Glutamatergic neuron (in vitro differentiated cells): Measurements from ENCODE around the gene NRF1. TPM values are rescaled to one million over a fixed set of nuclear protein-coding genes. Genes with fewer than 3 reads are reported as not detected.

Experiments
- DNase-seq: peaks from one replicate; pipeline ENCODE4 v3.0.0; 2022
- H3K27ac Mint-ChIP-seq: one replicate; pipeline ENCODE4 v1.8.0; 2020; ENCODE audit warnings: mild to moderate bottlenecking, mixed read lengths, inconsistent platforms; ENCODE audit not compliant: unreplicated experiment
- H3K27me3 Mint-ChIP-seq: one replicate; pipeline ENCODE4 v1.8.0; 2020; ENCODE audit warnings: mild to moderate bottlenecking, moderate library complexity, mixed read lengths, inconsistent platforms; ENCODE audit not compliant: unreplicated experiment
- H3K36me3 Mint-ChIP-seq: one replicate; pipeline ENCODE4 v1.8.0; 2020; ENCODE audit warnings: mild to moderate bottlenecking, mixed read lengths, inconsistent platforms; ENCODE audit not compliant: unreplicated experiment
- H3K4me1 Mint-ChIP-seq: one replicate; pipeline ENCODE4 v1.8.0; 2020; ENCODE audit warnings: mild to moderate bottlenecking, low read depth, mixed read lengths, inconsistent platforms; ENCODE audit not compliant: unreplicated experiment
- H3K4me3 Mint-ChIP-seq: one replicate; pipeline ENCODE4 v1.8.0; 2020; ENCODE audit warnings: mild to moderate bottlenecking, mixed read lengths, inconsistent platforms; ENCODE audit not compliant: unreplicated experiment
- H3K9me3 Mint-ChIP-seq: one replicate; pipeline ENCODE4 v1.8.0; 2020; ENCODE audit warnings: mild to moderate bottlenecking, moderate library complexity, mixed read lengths, inconsistent platforms; ENCODE audit not compliant: unreplicated experiment
- total RNA-seq: library from RNA; stranded (reverse); fragmentation: NEBNext Ultra II Directional; extraction: Animal tissue kit (Norgen Biotek cat#: 25700); gene quantifications from one replicate; pipeline ENCODE4 v1.2.1, GENCODE V29; 2021; ENCODE audit not compliant: unreplicated experiment
- TF ChIP-seq, protein P1 (sequence below): fragments of 200-600 bp; sonication (generic); IDR thresholded peaks from one replicate; pipeline ENCODE4 v1.5.0; 2021; ENCODE audit not compliant: partially characterized antibody, unreplicated experiment

NRF1 gene
- total RNA-seq, 1 donor from 2014 or later, result 16.4 TPM

DNA sequence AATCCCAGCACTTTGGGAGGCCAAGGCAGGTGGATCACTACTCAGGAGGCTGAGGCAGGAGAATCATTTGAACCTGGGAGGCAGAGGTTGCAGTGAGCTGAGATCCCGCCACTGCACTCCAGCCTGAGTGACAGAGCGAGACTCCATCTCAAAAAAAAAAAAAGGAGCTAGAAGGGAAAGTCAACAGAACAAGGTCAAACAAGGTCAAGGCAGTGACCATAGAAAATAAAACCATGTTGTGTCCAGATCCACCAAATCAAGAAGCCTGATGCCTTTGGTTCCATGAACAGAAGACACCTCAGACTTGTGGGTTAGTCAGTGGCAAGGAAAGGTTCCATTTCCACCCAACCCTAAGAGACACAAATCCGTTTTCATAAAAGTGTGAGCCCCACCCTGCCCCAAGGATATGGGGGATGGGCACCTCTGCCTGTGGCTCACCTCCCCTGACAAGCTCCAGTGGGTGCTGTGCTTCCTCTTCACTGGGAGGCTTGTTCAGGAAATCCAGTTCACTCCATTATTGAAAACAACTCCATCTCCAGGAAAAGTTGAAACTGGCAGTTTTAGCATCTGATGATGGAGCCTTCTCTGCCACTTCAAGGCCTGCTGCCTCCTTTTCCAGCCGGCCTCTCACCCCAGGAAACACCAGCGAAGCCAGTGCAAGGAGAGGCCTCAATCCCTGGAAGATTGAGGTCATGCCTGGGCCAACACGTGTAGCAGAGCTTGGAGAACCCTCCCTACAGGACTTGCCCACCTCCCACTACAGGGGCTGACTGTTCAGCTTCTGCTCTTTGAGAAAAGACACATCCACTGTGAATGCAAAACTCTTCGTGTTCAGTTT lies 152.9 kb downstream of the NRF1 start:
- Mint-ChIP-seq H3K4me1 (peaks cover 20% of the 10 kb centered on the region), H3K27me3 (peaks cover 27% of the 10 kb centered on the region)

DNA sequence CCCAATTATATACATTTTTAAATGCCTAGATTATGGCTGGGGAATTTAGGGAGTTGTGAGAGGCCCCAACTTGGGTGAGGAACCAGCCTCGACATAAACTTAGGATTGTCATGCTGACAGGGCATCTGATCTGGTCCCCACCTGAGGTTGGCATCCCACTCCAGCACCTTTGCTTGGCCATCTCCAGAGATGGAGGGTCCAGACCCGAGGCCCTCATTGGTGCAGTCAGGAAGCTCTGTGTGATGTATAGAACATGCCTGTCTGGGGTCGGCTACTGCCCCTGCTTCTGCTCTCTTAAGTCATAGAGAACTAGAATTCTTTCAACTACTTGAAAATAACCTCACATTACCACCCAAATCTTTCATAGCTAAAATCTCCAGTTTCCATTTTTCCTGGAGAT lies 153.8 kb downstream of the NRF1 start:
- no peak overlapping the region for H3K4me3 Mint-ChIP-seq
- no peak overlapping the region for H3K27ac Mint-ChIP-seq
- no peak for DNase-seq
- H3K4me1 Mint-ChIP-seq, result peaks cover 25% of the 10 kb centered on the region
- TF ChIP-seq, protein P1, sequence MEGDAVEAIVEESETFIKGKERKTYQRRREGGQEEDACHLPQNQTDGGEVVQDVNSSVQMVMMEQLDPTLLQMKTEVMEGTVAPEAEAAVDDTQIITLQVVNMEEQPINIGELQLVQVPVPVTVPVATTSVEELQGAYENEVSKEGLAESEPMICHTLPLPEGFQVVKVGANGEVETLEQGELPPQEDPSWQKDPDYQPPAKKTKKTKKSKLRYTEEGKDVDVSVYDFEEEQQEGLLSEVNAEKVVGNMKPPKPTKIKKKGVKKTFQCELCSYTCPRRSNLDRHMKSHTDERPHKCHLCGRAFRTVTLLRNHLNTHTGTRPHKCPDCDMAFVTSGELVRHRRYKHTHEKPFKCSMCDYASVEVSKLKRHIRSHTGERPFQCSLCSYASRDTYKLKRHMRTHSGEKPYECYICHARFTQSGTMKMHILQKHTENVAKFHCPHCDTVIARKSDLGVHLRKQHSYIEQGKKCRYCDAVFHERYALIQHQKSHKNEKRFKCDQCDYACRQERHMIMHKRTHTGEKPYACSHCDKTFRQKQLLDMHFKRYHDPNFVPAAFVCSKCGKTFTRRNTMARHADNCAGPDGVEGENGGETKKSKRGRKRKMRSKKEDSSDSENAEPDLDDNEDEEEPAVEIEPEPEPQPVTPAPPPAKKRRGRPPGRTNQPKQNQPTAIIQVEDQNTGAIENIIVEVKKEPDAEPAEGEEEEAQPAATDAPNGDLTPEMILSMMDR, result no peak
- H3K27me3 Mint-ChIP-seq, result peaks cover 27% of the 10 kb centered on the region
- peaks cover 12% of the 10 kb centered on the region for H3K36me3 Mint-ChIP-seq
- H3K9me3 Mint-ChIP-seq, result peaks cover 31% of the 10 kb centered on the region

More for the DNA sequence above, 152.9 kb downstream of the NRF1 start:
- no peak for DNase-seq
- Mint-ChIP-seq H3K27ac (no peak overlapping the region), H3K4me3 (no peak overlapping the region), H3K9me3 (peaks cover 30% of the 10 kb centered on the region), H3K36me3 (peaks cover 12% of the 10 kb centered on the region)
- TF ChIP-seq, protein P1, result no peak

DNA sequence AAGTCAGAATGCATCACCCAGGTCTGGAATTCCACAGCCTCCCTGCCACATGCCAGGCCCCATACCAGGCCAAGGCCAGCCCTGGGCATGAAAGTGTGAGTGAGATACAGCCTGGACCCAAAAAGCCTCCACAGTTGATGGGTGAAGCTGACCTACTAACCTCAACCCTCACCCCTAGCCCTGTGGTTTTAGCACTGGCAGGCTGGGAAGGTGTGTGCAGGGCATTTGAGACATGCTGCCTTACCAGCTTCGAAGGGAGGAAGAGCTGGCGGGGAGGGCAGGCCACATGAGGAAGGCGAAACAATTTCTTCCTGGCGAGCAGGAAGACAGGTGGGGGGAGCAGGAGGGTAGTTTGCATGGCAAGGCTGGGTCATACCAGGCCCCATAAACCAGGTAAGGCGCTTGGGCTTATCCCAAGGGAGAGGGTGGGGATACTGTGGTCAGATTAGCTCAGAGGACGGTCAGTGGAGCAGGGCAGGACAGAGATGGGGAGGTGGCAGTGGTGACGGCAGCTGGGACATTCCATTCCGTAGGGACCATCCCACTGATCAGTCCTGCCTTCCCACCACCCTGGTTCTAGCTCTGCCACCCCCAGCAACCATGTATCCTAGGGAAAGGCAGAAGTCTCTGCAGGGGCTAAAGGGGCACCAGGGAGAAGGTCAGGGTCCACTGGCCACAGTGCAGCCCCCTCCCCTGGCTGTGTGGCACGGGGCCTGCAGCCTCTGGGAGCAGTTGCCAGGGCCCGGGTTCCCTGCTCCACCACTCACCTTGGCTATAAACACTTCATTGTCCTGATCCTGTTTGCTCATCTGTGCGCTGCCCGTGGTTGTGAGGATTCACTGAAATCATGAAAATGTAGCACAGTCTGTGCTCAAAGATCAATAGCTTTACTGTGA lies 155.8 kb downstream of the NRF1 start:
- Mint-ChIP-seq H3K27me3 (peaks cover 33% of the 10 kb centered on the region), H3K4me1 (peaks cover 33% of the 10 kb centered on the region), H3K27ac (peak overlapping the region; percentile 29), H3K36me3 (peaks cover 12% of the 10 kb centered on the region), H3K4me3 (peak overlapping the region; percentile 38), H3K9me3 (peaks cover 29% of the 10 kb centered on the region)
- DNase-seq, result no peak
- TF ChIP-seq, protein P1, result no peak

DNA sequence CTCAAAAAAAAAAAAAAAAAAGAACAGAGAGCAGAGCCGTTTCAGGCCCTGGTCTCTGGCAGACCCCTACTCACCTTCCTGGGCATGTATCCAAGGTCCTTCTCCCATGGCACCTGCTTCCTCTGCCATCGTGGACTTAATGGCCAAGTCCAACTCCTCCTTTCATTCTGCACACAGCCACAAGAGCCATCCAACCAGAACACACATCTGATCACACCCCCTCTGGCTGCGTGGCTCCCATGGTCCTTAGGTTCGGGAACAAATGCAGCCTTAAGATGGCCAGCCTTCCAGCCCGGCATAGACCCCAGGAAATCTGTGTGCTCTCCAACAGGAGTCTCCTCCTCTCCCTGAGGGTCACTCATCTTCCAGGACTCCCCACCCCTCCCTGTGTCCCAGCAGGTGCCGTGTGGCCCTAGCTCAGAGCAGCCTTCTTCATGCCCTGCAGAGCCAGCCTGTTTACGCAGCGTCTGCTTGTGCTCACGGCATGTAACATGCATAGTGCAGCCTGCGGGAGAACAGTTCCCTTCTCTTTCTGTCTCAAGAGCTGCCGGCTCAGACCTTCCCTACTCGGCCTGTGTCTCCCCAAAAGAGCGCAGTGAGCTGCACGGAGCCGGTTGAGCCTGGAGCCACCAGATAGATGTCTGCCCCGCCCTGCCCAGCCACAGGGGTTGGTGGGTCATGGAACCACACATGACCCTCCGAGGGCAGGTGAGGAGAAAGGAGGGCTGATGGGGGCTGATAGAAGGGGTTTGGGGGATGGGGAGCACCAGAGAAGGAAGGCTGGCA lies 157.3 kb downstream of the NRF1 start:
- TF ChIP-seq, protein P1, result no peak
- H3K9me3 Mint-ChIP-seq, result peaks cover 37% of the 10 kb centered on the region
- H3K27me3 Mint-ChIP-seq, result peaks cover 34% of the 10 kb centered on the region

More for the DNA sequence above, 157.3 kb downstream of the NRF1 start:
- Mint-ChIP-seq H3K27ac (peak overlapping the region; percentile 43), H3K4me3 (peak overlapping the region; percentile 12), H3K36me3 (peaks cover 4% of the 10 kb centered on the region), H3K4me1 (peaks cover 43% of the 10 kb centered on the region)
- DNase-seq, result no peak
